Dermis blood vessel endothelial cell (primary cell): ENCODE results near the gene CDSN. TPM values are rescaled to one million over a fixed set of nuclear protein-coding genes. Genes with fewer than 3 reads are reported as not detected.

Source experiments
- DNase-seq: peaks from one replicate; pipeline ENCODE4 v3.0.0; 2010
- total RNA-seq: library from RNA; depleted of rRNA; stranded (reverse); fragments of >200 nt; gene quantifications from 2 replicates; pipeline ENCODE4 v1.2.3, GENCODE V29; 2014

CDSN gene
- total RNA-seq, 1 donor from 2014 or later: not detected

DNA sequence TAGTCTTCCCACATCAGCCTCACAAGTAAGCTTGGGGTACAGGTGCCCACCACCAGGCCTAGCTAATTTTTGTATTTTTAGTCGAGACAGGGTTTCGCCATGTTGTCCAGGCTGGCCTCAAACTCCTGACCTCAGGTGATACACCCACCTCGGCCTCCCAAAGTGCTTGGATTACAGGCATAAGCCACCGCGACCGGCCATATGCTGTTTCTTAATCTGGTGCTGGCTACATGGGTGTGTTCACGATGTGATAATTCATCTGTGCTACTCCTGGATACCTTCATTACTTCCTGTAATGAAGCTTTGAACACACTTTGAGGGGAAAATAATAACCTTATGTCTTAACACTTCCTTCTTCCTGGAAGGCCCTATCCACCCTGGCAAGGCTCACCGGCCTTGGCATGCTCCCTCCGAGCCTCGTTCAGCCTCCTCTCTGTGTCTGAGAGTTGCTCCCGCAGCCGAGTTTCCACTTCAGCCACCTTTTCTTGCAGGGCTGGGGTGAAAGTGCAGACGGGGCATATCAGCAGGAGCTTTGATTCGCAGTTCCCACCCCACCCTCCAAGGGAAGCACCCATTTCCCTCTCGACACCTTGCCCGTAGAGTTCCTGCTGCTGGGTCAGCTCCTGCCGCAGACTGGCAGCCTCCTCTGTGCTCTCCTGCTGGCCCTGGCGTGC, 24.2 kb upstream of the CDSN start:
- DNase-seq: no peak

DNA sequence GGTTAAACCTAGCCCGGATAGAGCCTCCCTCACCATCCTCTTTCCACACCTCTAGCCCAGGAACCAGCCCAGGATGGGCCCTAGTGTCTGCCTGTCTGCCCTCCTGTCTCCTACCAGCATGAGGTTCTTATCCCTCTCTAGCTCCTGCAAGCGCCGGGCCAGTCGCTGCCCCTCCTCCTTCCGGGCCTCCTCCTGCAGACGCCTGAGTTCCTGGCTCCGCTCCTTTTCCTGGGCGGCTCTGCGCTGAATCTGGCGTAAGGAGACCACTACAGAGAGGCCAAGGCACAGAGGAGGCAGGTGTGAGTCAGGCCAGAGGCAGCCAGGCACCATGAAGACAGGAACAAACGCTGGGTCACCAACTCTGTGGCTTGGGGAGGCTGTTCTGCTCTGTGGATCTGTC, 22.9 kb upstream of the CDSN start:
- DNase-seq: peak; percentile 37

DNA sequence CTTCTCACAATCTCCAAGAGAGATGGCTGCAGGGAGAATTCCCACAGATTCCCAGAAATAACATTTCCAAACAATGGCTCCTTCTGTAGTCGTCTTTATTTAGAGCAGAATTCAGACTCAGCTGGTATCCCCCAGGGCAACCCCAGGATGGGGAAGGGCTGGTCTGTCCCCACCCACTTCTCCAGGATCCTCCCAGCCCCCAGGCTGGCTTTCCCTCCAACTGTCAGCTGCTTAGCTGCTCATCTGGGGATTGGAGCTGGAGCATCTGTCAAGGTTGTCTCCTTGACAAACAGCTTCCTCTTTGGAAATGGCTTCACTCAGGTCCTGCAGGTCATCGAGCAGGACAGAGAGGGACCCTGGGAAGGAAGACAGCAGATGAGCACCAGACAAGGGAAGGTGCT, 22.1 kb upstream of the CDSN start:
- no peak for DNase-seq

DNA sequence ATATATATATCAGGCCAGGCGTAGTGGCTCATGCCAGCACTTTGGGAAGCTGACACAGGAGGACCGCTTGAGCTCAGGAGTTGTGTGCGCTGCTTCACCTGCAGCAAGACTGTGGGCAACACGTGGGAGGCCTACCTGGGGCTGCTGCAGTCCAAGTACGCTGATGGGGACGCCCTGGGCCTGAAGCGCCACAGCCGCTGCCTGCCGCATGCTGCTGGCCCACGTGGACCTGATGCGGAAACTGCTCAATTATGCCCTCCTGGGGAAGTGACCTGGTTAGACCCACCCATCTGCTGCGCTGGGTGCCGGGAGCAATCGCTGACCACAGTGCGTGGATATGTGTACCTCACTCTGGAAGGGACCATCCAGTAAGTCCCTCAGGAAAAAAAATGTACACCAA, 20.4 kb upstream of the CDSN start:
- DNase-seq: no peak

DNA sequence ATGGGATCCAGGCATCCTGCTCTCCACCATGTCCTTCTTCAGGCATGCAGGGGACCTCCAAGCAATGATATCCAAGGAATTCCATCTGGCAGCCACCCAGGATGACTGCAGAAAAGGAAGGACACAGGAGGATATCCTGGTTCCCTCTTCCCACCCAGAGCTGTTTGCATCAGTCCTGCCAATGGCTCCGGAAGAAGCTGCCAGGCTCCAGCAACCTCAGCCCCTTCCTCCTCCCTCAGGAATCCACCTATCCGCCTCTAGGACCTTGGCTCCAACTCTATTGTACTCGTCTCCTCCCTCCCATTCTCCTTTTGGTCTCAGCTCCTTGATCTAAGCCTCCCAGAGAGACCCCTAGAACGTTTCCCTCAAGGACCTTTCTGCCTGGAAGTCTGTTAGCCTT, 19.4 kb upstream of the CDSN start:
- DNase-seq: peak; percentile 23

DNA sequence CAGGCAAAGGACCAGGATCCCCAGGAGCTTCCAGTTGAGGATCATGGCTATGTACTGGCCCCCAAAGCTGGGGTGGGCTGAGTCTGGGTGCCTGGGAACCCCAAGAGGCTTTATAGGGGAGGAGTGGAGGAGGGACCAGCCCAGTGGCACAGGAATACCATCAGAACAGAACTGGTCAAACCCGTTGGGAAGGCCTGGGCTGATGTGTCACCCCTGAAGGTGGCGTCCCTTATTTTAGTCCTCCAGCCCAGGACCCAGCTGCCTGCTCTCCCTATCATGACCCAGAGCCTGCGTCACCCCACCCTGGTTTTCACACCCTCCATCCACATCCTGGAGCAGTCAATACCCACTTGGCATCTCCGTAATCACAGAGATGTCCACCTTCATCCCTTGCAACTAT, 18.7 kb upstream of the CDSN start, which contains the start of gene PSORS1C2:
TSS of gene PSORS1C2 (minus strand) at position 85 of the 400 bp plus-strand sequence. CDS start at position 45, 40 bp downstream.
- DNase-seq: no peak

DNA sequence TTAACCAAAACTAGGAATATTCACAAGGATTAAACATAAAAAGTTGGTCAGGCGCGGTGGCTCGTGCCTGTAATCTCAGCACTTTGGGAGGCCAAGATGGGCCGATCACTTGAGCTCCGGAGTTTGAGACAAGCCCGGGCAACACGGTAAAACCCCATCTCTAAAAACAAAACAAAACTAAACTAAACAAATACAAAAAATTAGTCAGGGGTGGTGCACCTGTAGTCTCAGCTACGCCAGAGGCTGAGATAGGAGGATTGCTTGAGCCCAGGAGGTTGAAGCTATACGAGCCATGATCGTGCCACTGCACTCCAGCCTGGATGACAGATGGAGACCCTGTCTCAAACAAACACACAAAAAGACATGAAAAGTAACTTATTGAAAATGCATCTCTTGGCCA, 15.5 kb upstream of the CDSN start:
- DNase-seq: no peak

DNA sequence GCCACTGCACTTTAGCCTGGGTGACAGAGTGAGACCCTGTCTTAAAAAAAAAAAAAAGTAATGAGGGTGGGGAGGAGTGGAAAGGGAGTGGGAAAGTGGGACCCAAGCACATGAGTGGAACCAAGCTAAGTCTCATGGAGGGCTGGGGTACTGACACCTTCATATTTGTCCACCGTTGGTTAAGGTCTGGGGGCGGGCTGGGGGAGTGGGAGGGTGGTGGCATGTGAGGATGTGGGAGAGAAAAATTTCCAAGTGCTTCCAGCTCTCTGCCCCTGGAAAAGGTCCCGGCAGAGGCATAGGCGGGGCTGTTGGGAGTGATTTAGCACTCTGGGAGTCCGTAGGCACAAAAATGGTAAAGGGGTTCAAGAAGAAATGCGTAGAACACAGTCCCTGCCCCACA, 12.6 kb upstream of the CDSN start:
- no peak for DNase-seq

DNA sequence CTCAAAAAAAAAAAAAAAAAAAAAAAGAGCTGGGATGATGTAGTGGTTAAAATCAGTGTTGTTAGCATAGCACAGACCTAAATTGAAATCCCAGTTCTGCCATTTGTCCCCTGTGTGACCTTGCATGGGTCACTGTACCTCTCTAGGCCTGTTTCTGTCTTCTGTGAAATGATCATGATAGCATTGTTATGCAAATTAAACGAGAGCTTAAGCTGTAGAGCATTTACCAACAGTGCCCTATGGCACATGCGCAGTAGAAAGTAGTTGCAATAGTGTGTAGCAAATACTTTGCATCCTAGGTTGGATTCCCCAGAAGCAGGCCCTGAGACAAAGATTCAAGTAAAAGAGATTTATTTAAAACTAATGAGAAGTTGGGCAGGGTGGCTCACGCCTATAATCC, 11.3 kb upstream of the CDSN start:
- no peak for DNase-seq

DNA sequence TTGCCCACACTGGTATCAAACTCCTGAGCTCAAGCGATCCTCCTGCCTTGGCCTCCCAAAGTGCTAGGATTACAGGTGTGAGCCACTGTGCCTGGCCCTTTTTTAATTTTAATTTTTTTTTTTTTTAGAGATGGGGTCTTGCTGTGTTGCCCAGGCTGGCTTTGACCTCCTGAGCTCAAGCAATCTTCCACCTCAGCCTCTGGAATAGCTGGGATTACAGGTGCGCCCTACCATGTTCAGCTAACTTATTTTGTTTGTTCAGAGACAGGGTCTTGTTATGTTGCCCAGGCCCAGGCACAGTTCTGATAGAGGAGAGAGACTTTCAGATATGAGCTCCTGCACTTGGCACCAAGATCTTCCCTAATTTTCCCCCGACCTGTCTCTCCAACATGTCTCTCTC, 10.5 kb upstream of the CDSN start:
- no peak for DNase-seq

DNA sequence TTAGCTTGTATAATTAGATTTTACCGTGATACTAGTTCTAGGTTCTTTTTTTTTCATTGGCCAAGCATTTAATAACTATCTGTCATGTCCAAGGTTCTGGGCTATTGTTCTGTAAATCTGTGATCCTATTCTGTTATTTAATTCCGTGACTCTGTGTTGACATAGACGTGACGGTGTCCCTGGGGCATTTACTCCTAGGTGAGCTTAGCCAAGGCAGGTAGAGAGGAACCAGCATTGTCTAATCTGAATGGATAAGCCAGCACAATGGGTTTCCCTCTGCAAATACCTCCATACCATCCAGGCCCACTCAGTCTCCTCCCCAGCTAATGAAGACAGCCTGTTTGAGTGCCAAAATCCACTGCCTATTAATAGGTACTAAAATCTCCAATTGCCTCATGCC, 8.9 kb upstream of the CDSN start:
- no peak for DNase-seq

DNA sequence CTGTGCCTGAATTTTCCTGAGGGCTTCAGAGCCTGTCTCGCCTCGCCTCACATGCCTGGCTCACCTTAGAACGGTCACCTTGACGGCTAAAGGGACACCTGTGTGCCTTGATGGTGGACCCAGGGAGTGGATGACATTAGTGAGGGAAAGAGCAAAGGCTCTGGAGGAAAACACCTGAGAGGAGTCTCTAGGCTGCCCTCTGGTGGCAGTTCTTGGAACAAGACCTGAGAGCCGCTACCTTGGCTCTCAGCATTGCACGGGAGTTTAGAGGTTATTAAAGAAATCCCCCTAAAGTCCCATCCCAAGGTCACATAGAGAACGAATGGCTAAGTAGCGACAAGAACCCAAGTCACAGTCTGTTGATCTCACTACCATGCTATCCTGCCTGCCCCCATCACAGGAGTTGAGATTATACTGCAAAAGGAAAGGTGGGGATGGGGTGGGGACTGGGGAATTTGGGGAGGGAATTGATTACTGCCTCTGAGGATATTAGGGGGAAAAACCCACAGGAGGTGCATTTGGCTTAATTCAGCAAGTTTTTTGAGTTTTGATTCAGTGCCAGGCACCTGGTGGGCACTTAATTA, 7.9 kb upstream of the CDSN start:
- DNase-seq: peak; percentile 69

DNA sequence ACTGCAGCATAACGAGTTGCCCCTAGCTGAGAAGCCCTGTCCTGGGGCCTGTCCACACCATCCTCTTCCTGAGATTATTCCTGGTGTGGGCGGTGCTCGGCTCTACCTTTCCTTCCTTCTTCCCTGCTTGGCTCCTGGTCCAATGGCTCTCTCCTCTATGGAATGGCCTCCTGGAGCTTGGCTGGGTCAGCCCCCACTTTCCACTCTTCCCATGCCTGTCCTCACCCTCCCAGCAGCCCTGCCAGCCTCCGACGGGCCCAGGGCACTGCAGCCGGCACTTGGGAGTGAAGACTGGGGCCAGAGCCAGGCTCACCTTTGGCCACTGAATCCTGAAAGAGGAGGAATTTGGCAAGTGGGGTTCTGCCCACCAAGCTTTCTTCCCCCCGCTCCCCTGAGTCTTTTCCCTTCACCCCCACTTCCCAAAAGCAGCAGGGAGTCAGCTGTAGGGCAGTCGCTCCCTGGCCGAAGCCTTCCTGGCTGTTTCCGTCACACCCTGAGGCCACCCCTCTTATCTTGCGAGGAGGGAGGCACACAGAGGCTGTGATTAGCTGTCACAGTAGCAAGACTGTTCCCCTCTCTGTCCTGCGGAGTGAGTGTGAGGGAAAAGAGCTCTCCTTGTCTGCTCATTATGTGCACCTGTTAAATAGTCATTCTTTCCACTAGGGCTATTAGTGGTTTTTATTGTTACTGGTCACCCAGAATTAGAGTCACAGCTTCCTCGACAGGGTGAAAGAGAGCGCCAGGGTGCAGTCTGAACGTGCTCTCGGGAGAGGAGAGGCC, 6.3 kb upstream of the CDSN start:
- DNase-seq: peak; percentile 24

DNA sequence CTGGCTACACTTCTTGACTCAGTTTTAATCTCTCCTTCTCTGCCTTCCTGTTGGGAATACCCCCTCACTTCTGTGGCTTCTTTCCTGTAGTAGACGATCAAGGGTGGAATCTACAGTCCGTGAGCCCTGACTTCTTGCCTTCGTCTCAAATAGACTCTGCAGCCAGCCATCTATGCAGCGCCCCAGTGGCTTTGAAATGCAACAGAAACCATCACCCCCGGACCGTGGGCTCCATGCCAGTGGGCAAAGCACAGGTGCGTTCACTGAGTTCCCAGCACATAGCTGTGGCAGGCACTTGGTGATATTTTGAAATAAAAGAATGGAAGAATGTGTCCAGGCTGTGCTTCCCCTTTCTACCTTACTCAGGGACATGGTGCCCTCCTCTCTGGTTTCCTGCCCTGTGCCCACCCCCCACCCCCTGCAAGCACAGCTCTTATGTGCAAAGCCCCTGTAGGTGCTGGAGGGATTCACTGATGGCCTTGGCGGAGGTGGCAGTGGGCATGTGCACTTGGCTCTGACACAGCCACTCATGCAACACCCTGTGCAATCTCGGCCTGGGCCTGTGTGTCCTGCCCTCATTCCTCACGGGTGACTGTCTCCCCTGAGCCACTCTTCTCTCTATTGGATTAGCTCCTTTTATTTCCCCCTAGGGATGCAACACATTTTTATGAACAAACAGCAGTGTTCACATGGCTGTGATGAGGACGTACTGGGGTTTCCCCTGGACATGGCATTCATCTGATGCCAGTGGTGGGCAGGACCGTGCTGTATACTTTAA, 5.5 kb upstream of the CDSN start:
- peak; percentile 28 for DNase-seq

DNA sequence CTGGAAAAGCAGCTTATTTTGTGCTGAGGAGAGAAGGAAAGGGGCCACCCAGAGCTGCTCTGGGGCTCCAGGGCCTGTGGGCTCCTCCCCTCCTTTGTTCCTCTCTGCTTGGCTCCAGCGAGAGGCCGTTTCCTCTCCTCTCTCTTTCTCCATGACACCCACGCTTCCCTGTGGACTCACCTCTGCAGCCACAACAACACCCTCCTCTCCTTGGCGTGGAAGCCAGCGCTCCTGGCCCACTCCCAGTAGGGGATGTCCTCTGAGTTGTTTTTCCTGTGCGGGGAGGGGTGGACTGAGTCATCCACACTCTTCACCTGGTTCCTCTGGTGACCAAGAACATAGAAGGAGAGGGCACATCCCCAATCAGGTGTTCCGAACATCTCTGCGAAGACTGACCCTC, 4.9 kb upstream of the CDSN start:
- DNase-seq: peak; percentile 78

DNA sequence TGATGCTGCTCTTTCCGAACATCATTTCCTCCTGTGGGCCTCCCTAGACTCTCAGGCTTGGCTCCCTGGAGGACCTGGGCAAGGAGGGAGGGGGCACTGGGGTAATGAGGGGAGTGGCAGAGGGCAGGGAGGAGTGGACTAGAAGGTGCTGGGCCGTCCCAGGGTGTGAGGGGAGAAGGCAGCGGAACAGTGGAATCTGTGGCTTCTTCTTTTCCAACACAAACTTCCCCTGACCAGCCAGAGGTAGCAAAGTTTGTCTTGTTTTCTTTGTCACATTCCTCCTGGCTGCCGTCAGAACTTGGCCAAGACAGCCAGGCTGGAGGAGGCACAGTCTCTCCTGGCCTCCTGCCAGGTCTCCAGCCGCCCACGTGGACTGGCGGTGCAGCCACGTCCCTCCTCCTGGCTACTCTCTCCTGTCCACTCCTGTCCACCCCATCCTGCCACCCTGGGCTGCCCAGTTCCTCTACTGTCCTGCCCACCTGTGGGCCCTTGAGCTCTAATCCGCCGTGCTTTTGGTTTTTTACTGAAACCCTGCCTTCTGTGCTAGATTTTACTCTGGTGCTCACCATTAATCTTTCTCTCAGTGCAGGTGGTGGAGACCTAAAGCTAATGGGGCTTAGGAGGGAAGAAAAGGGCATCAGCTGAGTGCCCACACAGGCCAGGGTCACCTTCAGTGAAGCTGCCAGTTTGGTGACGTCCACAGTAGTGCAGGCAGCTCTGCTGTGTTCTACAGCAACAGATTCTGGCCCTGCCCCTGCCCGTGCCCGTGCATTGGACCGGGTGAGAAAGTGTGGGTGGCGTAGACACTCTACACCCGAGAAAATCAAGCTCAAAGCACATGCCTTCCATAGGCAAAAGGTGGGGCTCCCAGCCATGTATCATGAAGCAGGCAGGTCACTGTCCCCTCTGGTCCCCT, 2.8 kb upstream of the CDSN start:
- DNase-seq: peak; percentile 91

DNA sequence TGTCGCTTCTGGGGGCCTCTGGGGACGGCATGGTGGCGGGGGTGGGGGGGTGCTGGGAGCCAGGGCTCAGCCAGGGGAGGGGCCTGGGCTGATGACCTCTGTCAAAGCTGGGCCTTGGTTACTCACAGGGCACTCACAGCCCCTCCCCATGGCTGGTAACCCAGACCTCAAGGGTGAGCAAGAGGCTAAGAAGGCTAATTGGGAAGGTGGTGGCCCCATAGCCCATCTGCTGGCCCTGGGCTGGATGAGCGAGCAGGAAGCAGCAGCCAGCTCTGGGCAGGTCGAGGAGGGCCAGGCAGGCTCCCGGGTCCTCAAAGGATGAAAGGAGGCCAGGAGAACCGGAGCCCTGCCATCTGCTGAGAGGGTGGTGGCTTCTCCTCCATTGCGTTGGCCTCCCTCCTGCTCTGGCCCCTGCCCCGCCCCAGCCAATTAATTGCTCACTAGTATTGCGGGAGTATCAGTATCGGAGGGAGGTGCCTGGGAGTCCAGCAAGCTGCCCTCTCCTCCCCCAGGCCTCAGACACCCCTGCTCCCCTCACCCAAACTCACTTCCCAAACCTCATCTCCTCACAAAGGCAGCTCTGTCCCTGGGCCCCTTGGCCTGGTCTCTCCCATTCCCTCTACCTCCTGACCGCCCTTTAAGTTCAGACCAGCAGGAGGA, 1.0 kb upstream of the CDSN start:
- DNase-seq: no peak

DNA sequence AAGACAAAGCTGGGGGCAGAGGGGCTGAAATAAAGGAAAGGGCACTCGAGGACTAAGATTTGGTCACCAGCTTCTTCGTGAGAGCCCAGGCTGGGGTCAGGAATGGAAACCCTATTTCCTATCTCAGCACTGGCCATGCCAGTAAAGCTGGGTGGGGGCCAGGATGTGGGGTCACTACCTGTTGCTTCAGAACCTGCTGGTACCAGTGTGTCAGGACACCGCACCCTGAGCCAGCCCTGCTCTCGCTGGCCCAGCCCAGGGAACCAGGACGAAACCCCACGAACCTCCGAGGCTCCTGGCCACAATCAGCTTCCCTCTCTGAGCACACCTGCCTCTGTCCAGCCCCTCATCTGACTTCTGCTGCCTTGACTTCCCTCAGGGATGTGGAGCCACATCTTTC, 2.1 kb downstream of the CDSN start:
- no peak for DNase-seq

DNA sequence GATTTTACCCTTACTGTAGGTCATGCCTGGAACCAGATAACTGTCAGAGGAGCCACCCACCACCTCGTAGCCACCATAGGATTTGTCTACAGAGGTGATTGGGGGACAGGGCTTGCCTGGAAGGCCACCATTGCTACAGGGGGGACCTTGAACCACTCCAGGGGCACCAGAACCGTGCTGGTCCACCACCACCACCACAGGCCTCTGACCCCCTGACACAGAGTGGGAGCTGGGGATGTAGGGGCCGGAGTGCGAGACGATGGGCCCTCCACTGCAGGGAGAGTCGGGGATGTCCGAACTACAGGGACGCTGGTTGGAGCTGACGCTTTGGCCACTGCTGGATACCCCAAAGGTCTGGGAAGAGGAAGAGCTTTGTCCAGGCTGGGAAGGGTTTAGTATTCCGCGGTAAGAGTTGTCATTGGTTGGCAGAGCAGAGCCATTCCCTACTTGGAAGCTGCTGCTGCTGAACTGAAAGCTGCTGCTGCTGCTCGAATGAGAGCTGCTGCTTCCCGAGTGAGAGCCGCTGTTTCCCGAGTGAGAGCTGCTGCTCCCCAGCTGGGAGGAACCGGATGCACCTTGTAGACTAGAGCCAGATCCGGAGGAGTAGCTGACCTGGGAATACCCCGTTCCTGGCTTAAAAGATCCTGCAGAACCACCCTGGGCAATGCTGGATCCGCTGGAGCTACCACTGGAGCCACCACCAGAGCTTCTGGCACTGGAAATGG, 3.4 kb downstream of the CDSN start:
- DNase-seq: peak; percentile 86

DNA sequence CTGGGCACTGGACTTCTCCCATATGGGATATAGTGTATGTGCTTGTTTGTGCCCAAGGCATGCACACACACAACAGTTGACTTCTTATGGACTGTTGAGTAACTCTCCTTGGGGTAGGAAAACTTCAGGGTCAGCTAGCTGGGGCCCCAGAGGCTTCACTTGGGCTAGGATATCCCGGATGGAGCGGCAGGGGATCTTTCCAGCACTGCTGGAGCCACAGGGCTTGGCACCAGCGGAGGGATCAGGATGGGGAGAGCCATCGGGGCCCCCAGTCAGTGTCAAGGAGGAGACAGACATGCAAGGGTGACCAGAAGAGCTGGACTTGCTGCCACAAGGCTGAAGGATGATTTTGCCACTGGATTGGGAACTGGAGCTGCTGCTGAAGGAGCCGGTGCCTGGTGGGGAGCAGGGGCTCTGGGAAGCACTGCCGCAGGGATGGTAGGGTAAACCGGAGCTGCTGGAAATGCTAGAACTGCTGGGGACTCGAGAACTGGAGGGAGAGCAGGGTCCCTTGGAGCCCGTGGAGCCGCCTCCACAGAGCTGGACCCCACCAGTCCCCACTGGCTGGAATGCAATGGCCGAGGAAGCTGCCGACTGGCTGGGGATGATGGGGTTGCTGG, 4.2 kb downstream of the CDSN start:
- no peak for DNase-seq
